HG03196 (cell line): ENCODE results near the gene CDYL2.
"Not testable (repeated sequence)": the region's sequence is repeated elsewhere in the genome, so short reads cannot be mapped to it uniquely, and the experiment has no call there.

Source experiments
- ATAC-seq: cut with Tn5 transposase; IDR thresholded peaks from one replicate; pipeline ENCODE4 v1.9.1; 2021; ENCODE audit not compliant: unreplicated experiment

The CDYL2 gene

GRCh38 chr16:80746231-80746630, 58.2 kb downstream of the CDYL2 start:
- no peak for ATAC-seq

GRCh38 chr16:80744856-80745255, 59.5 kb downstream of the CDYL2 start:
- no peak for ATAC-seq

DNA sequence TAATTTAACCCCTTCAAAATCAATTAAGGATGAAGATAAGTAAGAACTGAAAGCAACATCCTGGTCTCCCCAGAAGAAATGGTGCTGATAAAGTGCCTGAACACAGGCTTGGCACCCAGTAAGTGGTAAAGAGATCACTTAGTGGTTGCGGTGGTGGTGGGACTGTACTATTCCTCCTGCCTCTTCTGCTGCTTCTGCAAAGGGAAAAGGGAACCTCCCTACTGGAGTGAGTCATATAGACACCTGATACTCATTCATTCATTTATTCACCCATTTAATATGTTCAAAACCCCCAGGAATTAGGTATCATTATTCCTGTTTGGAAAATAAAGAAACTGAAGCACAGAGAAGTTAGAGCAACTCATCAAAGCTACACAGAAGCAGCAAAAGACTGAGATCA, 60.6 kb downstream of the CDYL2 start:
- no peak for ATAC-seq

DNA sequence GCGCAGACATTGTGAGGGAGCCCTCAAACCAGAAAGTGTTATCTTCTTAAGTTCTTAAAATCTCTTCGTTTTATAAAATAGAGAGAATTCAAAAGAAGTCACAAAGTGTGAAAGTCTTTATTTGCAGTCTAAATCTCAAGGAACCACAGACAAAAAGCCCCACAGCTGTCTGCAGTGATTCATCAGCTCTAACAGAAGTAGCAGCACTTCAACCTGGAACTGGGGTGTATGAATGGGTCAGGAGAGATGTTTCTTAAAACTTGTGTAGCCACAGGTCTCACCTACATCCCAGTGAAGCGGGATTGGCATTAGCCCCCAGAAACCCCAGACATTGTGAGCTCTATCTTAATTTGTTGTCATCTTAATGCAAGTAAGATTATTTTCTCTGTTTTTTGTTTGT, 61.1 kb downstream of the CDYL2 start:
- ATAC-seq: no peak

DNA sequence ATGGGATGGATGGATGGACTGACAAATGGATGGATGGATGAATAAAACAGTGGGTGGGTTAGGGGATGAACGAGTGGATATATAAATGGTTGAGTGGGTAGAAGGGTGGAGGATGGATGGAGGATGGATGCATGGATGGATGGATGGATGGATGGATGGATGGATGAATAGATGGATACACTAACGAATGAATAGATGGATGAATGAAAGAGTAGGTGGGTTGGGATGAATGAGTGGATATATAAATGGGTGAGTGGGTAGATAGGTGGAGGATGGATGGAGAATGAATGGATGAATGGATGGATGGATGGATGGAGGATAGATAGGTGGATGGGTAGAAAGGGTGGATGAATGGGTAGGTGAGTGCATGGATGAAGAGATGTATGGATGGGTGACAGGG, 62.1 kb downstream of the CDYL2 start:
- no peak for ATAC-seq

DNA sequence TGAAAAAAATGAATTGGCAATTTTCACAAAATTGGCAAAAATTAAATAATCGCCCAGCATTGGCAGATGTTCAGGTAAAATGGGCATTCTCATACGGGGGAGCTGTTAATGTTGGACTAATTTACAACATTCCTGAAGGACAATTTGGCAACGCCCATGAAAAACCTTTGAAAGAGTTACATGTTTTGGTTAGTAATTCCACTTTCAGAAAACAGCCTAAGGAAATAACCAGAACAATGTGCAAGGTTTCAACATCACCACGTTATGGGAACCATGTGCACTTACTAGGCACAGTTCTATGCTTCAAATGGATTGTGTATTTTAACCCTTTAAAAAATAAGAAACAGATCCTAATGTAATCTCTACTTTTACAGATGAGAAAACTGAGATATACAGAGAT, 62.7 kb downstream of the CDYL2 start:
- ATAC-seq: no peak

- ATAC-seq: no peak
Measured at GRCh38 chr16:80739523-80739922, 64.9 kb downstream of the CDYL2 start.

DNA sequence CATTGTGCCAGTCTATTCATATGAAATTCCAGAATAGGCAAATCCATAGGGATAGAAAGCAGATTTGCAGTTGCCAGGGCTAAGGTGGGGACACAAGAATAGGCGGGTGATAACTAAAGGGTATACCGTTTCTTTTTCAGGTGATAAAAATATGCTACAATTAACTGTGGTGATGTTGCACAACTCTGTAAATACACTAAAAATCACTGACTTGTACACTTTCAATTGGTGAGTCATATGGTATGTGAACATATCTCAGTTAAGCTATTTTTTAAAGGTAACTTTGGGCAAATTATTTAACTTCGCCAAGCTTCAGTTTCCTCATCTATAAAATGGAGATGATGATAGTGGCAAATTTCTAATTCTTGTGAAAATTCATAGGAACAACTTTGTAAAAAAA, 65.9 kb downstream of the CDYL2 start:
- no peak for ATAC-seq

GRCh38 chr16:80735846-80736245, 68.6 kb downstream of the CDYL2 start:
- ATAC-seq: no peak

GRCh38 chr16:80733407-80733806, 71.0 kb downstream of the CDYL2 start:
- ATAC-seq: no peak

GRCh38 chr16:80731915-80732314, 72.5 kb downstream of the CDYL2 start:
- ATAC-seq: no peak

DNA sequence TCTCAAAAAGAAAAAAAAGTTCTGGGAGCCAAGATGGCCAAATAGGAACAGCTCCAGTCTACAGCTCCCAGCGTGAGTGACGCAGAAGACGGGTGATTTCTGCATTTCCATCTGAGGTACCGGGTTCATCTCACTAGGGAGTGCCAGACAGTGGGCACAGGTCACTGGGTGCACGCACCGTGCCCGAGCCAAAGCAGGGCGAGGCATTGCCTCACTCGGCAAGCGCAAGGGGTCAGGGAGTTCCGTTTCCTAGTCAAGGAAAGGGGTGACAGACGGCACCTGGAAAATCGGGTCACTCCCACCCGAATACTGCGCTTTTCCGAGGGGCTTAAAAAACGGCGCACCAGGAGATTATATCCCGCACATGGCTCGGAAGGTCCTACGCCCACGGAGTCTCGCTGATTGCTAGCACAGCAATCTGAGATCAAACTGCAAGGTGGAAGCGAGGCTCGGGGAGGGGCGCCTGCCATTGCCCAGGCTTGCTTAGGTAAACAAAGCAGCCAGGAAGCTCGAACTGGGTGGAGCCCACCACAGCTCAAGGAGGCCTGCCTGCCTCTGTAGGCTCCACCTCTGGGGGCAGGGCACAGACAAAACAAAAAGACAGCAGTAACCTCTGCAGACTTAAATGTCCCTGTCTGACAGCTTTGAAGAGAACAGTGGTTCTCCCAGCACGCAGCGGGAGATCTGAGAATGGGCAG, 77.2 kb downstream of the CDYL2 start:
- ATAC-seq: not testable (repeated sequence)

GRCh38 chr16:80725566-80726162, 78.7 kb downstream of the CDYL2 start:
- no peak for ATAC-seq

- no peak for ATAC-seq
Measured at GRCh38 chr16:80723981-80724380, 80.4 kb downstream of the CDYL2 start.

GRCh38 chr16:80723091-80723490, 81.3 kb downstream of the CDYL2 start:
- ATAC-seq: no peak

- no peak for ATAC-seq
Measured at GRCh38 chr16:80720804-80721371, 83.5 kb downstream of the CDYL2 start.

GRCh38 chr16:80719573-80719972, 84.8 kb downstream of the CDYL2 start:
- ATAC-seq: no peak

DNA sequence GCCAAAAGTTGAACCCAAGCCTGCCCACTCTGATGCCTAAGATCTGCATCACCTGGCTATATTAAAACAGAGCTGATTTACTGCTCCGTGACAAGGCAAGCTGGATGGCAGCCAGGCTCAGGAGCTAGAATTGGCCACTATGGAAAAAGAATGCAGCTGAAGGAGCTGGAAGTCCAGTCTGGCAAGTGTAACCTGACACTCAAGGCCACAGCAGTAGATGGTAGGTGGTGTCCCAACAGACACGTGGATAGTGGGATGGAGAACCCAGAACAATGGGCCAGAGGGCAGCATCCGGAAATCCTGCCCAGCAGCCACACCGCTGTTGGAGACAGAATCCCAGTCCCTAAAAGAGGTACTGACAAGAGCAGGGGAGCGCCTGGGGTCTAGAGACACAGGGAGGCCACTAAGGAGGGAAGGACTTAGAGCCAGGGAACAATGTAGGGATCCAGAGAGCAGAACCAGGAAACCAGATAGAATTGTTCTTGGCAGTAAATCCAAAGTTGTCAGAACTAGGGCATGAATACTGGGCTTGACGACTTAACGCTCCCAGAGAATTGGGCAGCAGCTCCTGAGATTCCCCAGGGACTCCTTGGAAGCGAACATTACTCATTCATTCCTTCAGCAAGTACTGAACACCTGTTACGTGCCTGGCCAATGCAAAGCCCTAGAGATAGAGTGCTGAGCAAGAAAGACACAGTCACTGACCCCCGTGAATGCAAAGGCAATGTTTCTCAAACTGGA, 85.7 kb downstream of the CDYL2 start:
- no peak for ATAC-seq

GRCh38 chr16:80717611-80718010, 86.8 kb downstream of the CDYL2 start:
- no peak for ATAC-seq

- ATAC-seq: no peak
Measured at GRCh38 chr16:80716564-80717139, 87.7 kb downstream of the CDYL2 start.

- ATAC-seq: no peak
Measured at GRCh38 chr16:80711406-80711805, 93.0 kb downstream of the CDYL2 start.

GRCh38 chr16:80710918-80711317, 93.5 kb downstream of the CDYL2 start:
- ATAC-seq: no peak
